T follicular helper cell (primary cell): Measurements from ENCODE around the gene SUN2.
"Not testable (repeated sequence)": the region's sequence is repeated elsewhere in the genome, so short reads cannot be mapped to it uniquely, and the experiment has no call there.

Experiments
- DNase-seq: peaks from one replicate; pipeline ENCODE4 v3.0.0-alpha.2; 2020; ENCODE audit warnings: low read depth
- total RNA-seq, 2 experiments: gene quantifications; one replicate each; lab custom pipeline; 2026; lab: John Stamatoyannopoulos, UW

Gene SUN2
- 99.0 to 1,187 reads per million in 2 experiments for total RNA-seq

- peak; percentile 90 for DNase-seq
Measured at GRCh38 chr22:38755911-38756532, at the start of gene SUN2. SUN2 (minus strand) TSS chr22:38755998; CDS start chr22:38752628, 3,370 bp downstream.

GRCh38 chr22:38805041-38805593 is 49.3 kb upstream of the SUN2 start:
- DNase-seq = not testable (repeated sequence)

GRCh38 chr22:38802671-38803121 is 46.9 kb upstream of the SUN2 start:
- DNase-seq = no peak

GRCh38 chr22:38799265-38800002 is 43.6 kb upstream of the SUN2 start:
- DNase-seq = no peak

- no peak for DNase-seq
Measured at GRCh38 chr22:38798496-38798895, 42.7 kb upstream of the SUN2 start.

- DNase-seq = no peak
Measured at GRCh38 chr22:38796262-38796957, 40.6 kb upstream of the SUN2 start.

GRCh38 chr22:38795569-38795968 is 39.8 kb upstream of the SUN2 start:
- DNase-seq = no peak

- peak; percentile 87 for DNase-seq
Measured at GRCh38 chr22:38793721-38794466, 38.1 kb upstream of the SUN2 start, which contains the start of gene DNAL4. DNAL4 (minus strand) TSS chr22:38794143; CDS start chr22:38782731, 11,412 bp downstream.

GRCh38 chr22:38793317-38793716 is 37.5 kb upstream of the SUN2 start:
- DNase-seq = no peak

GRCh38 chr22:38792833-38793232 is 37.0 kb upstream of the SUN2 start:
- no peak for DNase-seq

GRCh38 chr22:38789606-38790005 is 33.8 kb upstream of the SUN2 start:
- no peak for DNase-seq

- DNase-seq = no peak
Measured at GRCh38 chr22:38788846-38789245, 33.0 kb upstream of the SUN2 start.

GRCh38 chr22:38788021-38788816 is 32.4 kb upstream of the SUN2 start:
- no peak for DNase-seq

- no peak for DNase-seq
Measured at GRCh38 chr22:38786631-38787030, 30.8 kb upstream of the SUN2 start.

- no peak for DNase-seq
Measured at GRCh38 chr22:38784856-38785255, 29.1 kb upstream of the SUN2 start.

- no peak for DNase-seq
Measured at GRCh38 chr22:38784035-38784434, 28.2 kb upstream of the SUN2 start.

- DNase-seq = no peak
Measured at GRCh38 chr22:38783095-38783615, 27.4 kb upstream of the SUN2 start.

GRCh38 chr22:38782402-38783094 is 26.8 kb upstream of the SUN2 start:
- DNase-seq = no peak

- DNase-seq = no peak
Measured at GRCh38 chr22:38781033-38781432, 25.2 kb upstream of the SUN2 start.
